ENCODE measurements around the gene TAF11L14. TPM values are rescaled to one million over a fixed set of nuclear protein-coding genes. Genes with fewer than 3 reads are reported as not detected.

The TAF11L14 gene
- total RNA-seq, 1 experiment from 2014 or later: not detected

DNA sequence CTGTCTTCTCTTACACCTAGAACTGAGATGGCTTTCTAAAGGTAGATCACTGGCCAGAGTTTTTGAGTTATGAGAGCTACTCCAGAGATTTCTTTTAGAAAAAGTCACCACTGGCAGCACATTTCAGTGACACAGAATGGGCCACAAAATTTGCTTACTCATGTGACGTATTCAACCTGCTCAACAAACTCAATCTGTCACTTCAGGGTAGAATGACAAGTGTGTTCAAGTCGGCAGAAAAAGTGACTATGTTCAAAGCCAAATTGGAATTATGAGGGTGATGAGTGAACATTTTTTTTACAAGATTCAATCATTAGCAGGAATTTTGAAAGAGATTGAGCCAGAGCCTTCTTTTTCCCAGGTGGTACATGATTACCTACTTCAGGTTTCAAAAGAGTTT, 46.5 kb downstream of the TAF11L14 start:
- H3K4me1 ChIP-seq (ENCODE audit: control insufficient read depth, insufficient read depth, low read length): no peaks in the 10 kb centered on the region
- no peak for DNase-seq (ENCODE audit: low read depth, low spot score)
- H3K27ac ChIP-seq (ENCODE audit: low read length): no peak overlapping the region
- no peaks in the 10 kb centered on the region for H3K27me3 ChIP-seq (ENCODE audit: control insufficient read depth, insufficient read depth, low read length)
- no TSS peak for BruUV-seq (replicated peaks)
- ATAC-seq: no peak
- H3K36me3 ChIP-seq (ENCODE audit: control insufficient read depth, insufficient read depth, low read length): no peaks in the 10 kb centered on the region
- in situ Hi-C loops (cut with HindIII; ENCODE audit: low pct_unique_long_range_greater_than_20kb, low sequenced_read_pairs) (no loop called here), intact Hi-C loops (cut with micrococcal nuclease; ENCODE audit: unreplicated experiment) (no loop called here)
- H3K9me3 ChIP-seq (ENCODE audit: control insufficient read depth, insufficient read depth, low read depth, low read length): no peaks in the 10 kb centered on the region
- no peak overlapping the region for H3K4me3 ChIP-seq (ENCODE audit: low read depth in 2 of 2, low read length in 2 of 2)
- TF ChIP-seq POLR2AphosphoS5 (IDR thresholded peaks at IDR 0.05; ENCODE audit: low read depth, low read length): no peak
- TF ChIP-seq, protein P1, sequence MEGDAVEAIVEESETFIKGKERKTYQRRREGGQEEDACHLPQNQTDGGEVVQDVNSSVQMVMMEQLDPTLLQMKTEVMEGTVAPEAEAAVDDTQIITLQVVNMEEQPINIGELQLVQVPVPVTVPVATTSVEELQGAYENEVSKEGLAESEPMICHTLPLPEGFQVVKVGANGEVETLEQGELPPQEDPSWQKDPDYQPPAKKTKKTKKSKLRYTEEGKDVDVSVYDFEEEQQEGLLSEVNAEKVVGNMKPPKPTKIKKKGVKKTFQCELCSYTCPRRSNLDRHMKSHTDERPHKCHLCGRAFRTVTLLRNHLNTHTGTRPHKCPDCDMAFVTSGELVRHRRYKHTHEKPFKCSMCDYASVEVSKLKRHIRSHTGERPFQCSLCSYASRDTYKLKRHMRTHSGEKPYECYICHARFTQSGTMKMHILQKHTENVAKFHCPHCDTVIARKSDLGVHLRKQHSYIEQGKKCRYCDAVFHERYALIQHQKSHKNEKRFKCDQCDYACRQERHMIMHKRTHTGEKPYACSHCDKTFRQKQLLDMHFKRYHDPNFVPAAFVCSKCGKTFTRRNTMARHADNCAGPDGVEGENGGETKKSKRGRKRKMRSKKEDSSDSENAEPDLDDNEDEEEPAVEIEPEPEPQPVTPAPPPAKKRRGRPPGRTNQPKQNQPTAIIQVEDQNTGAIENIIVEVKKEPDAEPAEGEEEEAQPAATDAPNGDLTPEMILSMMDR (IDR thresholded peaks at IDR 0.05): no peak
- no peak for TF ChIP-seq TCF7L2 (IDR thresholded peaks at IDR 0.05; ENCODE audit: low read depth, low read length)
- TF ChIP-seq, protein P2, sequence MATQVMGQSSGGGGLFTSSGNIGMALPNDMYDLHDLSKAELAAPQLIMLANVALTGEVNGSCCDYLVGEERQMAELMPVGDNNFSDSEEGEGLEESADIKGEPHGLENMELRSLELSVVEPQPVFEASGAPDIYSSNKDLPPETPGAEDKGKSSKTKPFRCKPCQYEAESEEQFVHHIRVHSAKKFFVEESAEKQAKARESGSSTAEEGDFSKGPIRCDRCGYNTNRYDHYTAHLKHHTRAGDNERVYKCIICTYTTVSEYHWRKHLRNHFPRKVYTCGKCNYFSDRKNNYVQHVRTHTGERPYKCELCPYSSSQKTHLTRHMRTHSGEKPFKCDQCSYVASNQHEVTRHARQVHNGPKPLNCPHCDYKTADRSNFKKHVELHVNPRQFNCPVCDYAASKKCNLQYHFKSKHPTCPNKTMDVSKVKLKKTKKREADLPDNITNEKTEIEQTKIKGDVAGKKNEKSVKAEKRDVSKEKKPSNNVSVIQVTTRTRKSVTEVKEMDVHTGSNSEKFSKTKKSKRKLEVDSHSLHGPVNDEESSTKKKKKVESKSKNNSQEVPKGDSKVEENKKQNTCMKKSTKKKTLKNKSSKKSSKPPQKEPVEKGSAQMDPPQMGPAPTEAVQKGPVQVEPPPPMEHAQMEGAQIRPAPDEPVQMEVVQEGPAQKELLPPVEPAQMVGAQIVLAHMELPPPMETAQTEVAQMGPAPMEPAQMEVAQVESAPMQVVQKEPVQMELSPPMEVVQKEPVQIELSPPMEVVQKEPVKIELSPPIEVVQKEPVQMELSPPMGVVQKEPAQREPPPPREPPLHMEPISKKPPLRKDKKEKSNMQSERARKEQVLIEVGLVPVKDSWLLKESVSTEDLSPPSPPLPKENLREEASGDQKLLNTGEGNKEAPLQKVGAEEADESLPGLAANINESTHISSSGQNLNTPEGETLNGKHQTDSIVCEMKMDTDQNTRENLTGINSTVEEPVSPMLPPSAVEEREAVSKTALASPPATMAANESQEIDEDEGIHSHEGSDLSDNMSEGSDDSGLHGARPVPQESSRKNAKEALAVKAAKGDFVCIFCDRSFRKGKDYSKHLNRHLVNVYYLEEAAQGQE (IDR thresholded peaks at IDR 0.05; ENCODE audit: insufficient read depth in 1 of 2, low read depth in 2 of 2, low read length in 1 of 2): no peak
- TF ChIP-seq SIN3A (IDR thresholded peaks at IDR 0.05; ENCODE audit: borderline replicate concordance, insufficient read depth, low read depth, low read length): no peak
- ChIA-PET POLR2A (no interaction called here), CTCF (no interaction called here)

Other genes with a start within 250 kb of the TAF11L14 start
- not detected for gene TAF11L2, start 136.2 kb upstream of the TAF11L14 start, total RNA-seq (2021; ENCODE audit: unreplicated experiment)
- gene TAF11L3, start 116.1 kb upstream of the TAF11L14 start, total RNA-seq (2021; ENCODE audit: unreplicated experiment): not detected
- gene TAF11L4, start 112.7 kb upstream of the TAF11L14 start, total RNA-seq (2021; ENCODE audit: unreplicated experiment): not detected
- gene TAF11L5, start 109.2 kb upstream of the TAF11L14 start, total RNA-seq (2021; ENCODE audit: unreplicated experiment): not detected
- not detected for gene TAF11L6, start 105.8 kb upstream of the TAF11L14 start, total RNA-seq (2021; ENCODE audit: unreplicated experiment)
- gene TAF11L7, start 48.7 kb upstream of the TAF11L14 start, total RNA-seq (2021; ENCODE audit: unreplicated experiment): not detected
- not detected for gene TAF11L8, start 43.5 kb upstream of the TAF11L14 start, total RNA-seq (2021; ENCODE audit: unreplicated experiment)
- gene TAF11L9, start 40.1 kb upstream of the TAF11L14 start, total RNA-seq (2021; ENCODE audit: unreplicated experiment): not detected
- gene TAF11L10, start 36.6 kb upstream of the TAF11L14 start, total RNA-seq (2021; ENCODE audit: unreplicated experiment): not detected
- not detected for gene TAF11L11, start 30.3 kb upstream of the TAF11L14 start, total RNA-seq (2021; ENCODE audit: unreplicated experiment)
- gene TAF11L12, start 24.1 kb upstream of the TAF11L14 start, total RNA-seq (2021; ENCODE audit: unreplicated experiment): not detected
- not detected for gene TAF11L13, start 2.4 kb upstream of the TAF11L14 start, total RNA-seq (2021; ENCODE audit: unreplicated experiment)

All from Panc1 (cell line).